H9 (cell line): ENCODE data around the gene SHANK3. TPM values are rescaled to one million over a fixed set of nuclear protein-coding genes. Genes with fewer than 3 reads are reported as not detected.

Experiments used
- DNase-seq: peaks from one replicate; pipeline ENCODE4 v3.0.0-alpha.2; 2017
- H2AFZ ChIP-seq: one replicate; pipeline ENCODE4 v1.6.1; 2013; ENCODE audit warnings: mild to moderate bottlenecking, low read length, control low read depth, moderate library complexity
- H2AK5ac ChIP-seq: 2 replicates; pipeline ENCODE4 v1.6.1; 2013; ENCODE audit warnings: low read length, control low read depth, mixed read lengths; ENCODE audit not compliant: insufficient read length
- H2BK120ac ChIP-seq: one replicate; pipeline ENCODE4 v1.6.1; 2013; ENCODE audit warnings: low read depth, mild to moderate bottlenecking, low read length, control low read depth, inconsistent platforms; ENCODE audit not compliant: poor library complexity, severe bottlenecking
- H2BK12ac ChIP-seq: 2 replicates; pipeline ENCODE4 v1.6.1; 2013; ENCODE audit warnings: low read length, control low read depth, mixed read lengths, low read depth; ENCODE audit not compliant: insufficient read length
- H2BK15ac ChIP-seq: 2 replicates; pipeline ENCODE4 v1.6.1; 2013; ENCODE audit warnings: low read depth, low read length, control low read depth
- H2BK20ac ChIP-seq: one replicate; pipeline ENCODE4 v1.6.1; 2013; ENCODE audit warnings: low read depth, mild to moderate bottlenecking, low read length, control low read depth, inconsistent platforms; ENCODE audit not compliant: poor library complexity, severe bottlenecking
- H2BK5ac ChIP-seq: 2 replicates; pipeline ENCODE4 v1.6.1; 2013; ENCODE audit warnings: low read length, control low read depth, mixed read lengths; ENCODE audit not compliant: insufficient read length
- H3K14ac ChIP-seq: 2 replicates; pipeline ENCODE4 v1.6.1; 2013; ENCODE audit warnings: low read length, control low read depth; ENCODE audit not compliant: insufficient read depth
- H3K18ac ChIP-seq: 2 replicates; pipeline ENCODE4 v1.6.1; 2013; ENCODE audit warnings: low read depth, mild to moderate bottlenecking, mixed read lengths, low read length, control low read depth; ENCODE audit not compliant: insufficient read length
- H3K23ac ChIP-seq: 2 replicates; pipeline ENCODE4 v1.6.1; 2013; ENCODE audit warnings: low read length, control low read depth, mixed read lengths, low read depth; ENCODE audit not compliant: insufficient read length
- H3K23me2 ChIP-seq: 2 replicates; pipeline ENCODE4 v1.6.1; 2013; ENCODE audit warnings: low read depth, mild to moderate bottlenecking, mixed read lengths, low read length, control low read depth; ENCODE audit not compliant: insufficient read length, poor library complexity, severe bottlenecking
- H3K27ac ChIP-seq: 2 replicates; pipeline ENCODE4 v1.5.1; 2013; ENCODE audit warnings: low read length, control low read depth, mixed read lengths, low read depth; ENCODE audit not compliant: insufficient read length
- H3K27me3 ChIP-seq: 2 replicates; pipeline ENCODE4 v1.6.1; 2013; ENCODE audit warnings: low read length, control low read depth, inconsistent platforms; ENCODE audit not compliant: insufficient read depth
- H3K4ac ChIP-seq: 2 replicates; pipeline ENCODE4 v1.6.1; 2013; ENCODE audit warnings: low read depth, mild to moderate bottlenecking, control low read depth, inconsistent platforms, low read length, moderate library complexity
- H3K4me1 ChIP-seq: 2 replicates; pipeline ENCODE4 v1.6.1; 2013; ENCODE audit warnings: low read length, control low read depth, inconsistent platforms; ENCODE audit not compliant: insufficient read depth
- H3K4me2 ChIP-seq: 2 replicates; pipeline ENCODE4 v1.6.1; 2013; ENCODE audit warnings: low read length, control low read depth, mixed read lengths; ENCODE audit not compliant: insufficient read length, insufficient read depth
- H3K56ac ChIP-seq: 2 replicates; pipeline ENCODE4 v1.6.1; 2013; ENCODE audit warnings: low read depth, mild to moderate bottlenecking, mixed read lengths, low read length, control low read depth; ENCODE audit not compliant: insufficient read length
- H3K79me1 ChIP-seq: 2 replicates; pipeline ENCODE4 v1.6.1; 2013; ENCODE audit warnings: low read depth, mild to moderate bottlenecking, moderate library complexity, low read length, control low read depth, inconsistent platforms; ENCODE audit not compliant: insufficient read depth, poor library complexity, severe bottlenecking
- H3K79me2 ChIP-seq: 2 replicates; pipeline ENCODE4 v1.6.1; 2013; ENCODE audit warnings: low read length, control low read depth, inconsistent platforms; ENCODE audit not compliant: insufficient read depth
- H3K9ac ChIP-seq: 2 replicates; pipeline ENCODE4 v1.6.1; 2013; ENCODE audit warnings: low read length, control low read depth, mixed read lengths; ENCODE audit not compliant: insufficient read length; ENCODE audit errors: extremely low read depth
- H3K9me3 ChIP-seq: one replicate; pipeline ENCODE4 v1.6.1; 2013; ENCODE audit warnings: low read depth, low read length, inconsistent platforms; ENCODE audit not compliant: control insufficient read depth
- H3T11ph ChIP-seq: one replicate; pipeline ENCODE4 v1.6.1; 2013; ENCODE audit warnings: mild to moderate bottlenecking, low read length, control low read depth, inconsistent platforms
- H4K20me1 ChIP-seq: one replicate; pipeline ENCODE4 v1.6.1; 2013; ENCODE audit not compliant: control insufficient read depth, insufficient read length, insufficient read depth
- H4K5ac ChIP-seq: 2 replicates; pipeline ENCODE4 v1.6.1; 2013; ENCODE audit warnings: low read depth, mild to moderate bottlenecking, mixed read lengths, low read length, control low read depth; ENCODE audit not compliant: insufficient read length
- H4K8ac ChIP-seq: replicated peaks from 2 replicates; pipeline ENCODE4 v1.6.1; 2013; ENCODE audit warnings: low read length, control low read depth, mixed read lengths, low read depth; ENCODE audit not compliant: insufficient read length
- H4K91ac ChIP-seq: 2 replicates; pipeline ENCODE4 v1.6.1; 2013; ENCODE audit warnings: low read depth, mild to moderate bottlenecking, moderate library complexity, mixed read lengths, low read length, control low read depth; ENCODE audit not compliant: insufficient read length
- H3K27ac Mint-ChIP-seq, 3 experiments: 2 replicates in 2 of 3; 3 replicates in 1 of 3; pipeline ENCODE4 v1.8.0; 2020 to 2021; ENCODE audit warnings: mixed read lengths in 3 of 3, mild to moderate bottlenecking in 1 of 3, moderate library complexity in 1 of 3
- H3K27me3 Mint-ChIP-seq: 2 replicates; pipeline ENCODE4 v1.8.0; 2021; ENCODE audit warnings: low read depth, mild to moderate bottlenecking, moderate library complexity, mixed read lengths
- H3K36me3 Mint-ChIP-seq, 3 experiments: 2 replicates in 2 of 3; 3 replicates in 1 of 3; pipeline ENCODE4 v1.8.0; 2020 to 2021; ENCODE audit warnings: low read depth in 3 of 3, mixed read lengths in 3 of 3; ENCODE audit not compliant: insufficient read depth in 1 of 3
- H3K4me1 Mint-ChIP-seq, 2 experiments: 2 replicates each; pipeline ENCODE4 v1.8.0; 2020; ENCODE audit warnings: mixed read lengths in 2 of 2
- H3K4me3 Mint-ChIP-seq, 2 experiments: 2 replicates in 1 of 2; 3 replicates in 1 of 2; pipeline ENCODE4 v1.8.0; 2020 to 2021; ENCODE audit warnings: mild to moderate bottlenecking in 2 of 2, mixed read lengths in 2 of 2, moderate library complexity in 1 of 2
- H3K9me3 Mint-ChIP-seq, 2 experiments: 2 replicates in 1 of 2; 3 replicates in 1 of 2; pipeline ENCODE4 v1.8.0; 2020; ENCODE audit warnings: mild to moderate bottlenecking in 2 of 2, mixed read lengths in 2 of 2, moderate library complexity in 1 of 2
- CTCF ChIP-seq: fragments of 200-600 bp; sonication (generic); conservative IDR thresholded peaks from 3 replicates; pipeline ENCODE4 v1.8.0; 2021; ENCODE audit warnings: antibody characterized with exemption, mild to moderate bottlenecking
- WGBS: extraction: QIAGEN DNeasy Blood & Tissue Kit; methylation state at CpG from one replicate; pipeline ENCODE4 v1.1.7; 2013; ENCODE audit warnings: missing lambda C conversion rate, low lambda C conversion rate, mixed read lengths; ENCODE audit not compliant: insufficient read length; ENCODE audit errors: extremely low coverage; 5-methylcytosine and 5-hydroxymethylcytosine counted together
- total RNA-seq: library from RNA; stranded (reverse); gene quantifications from 2 replicates; pipeline ENCODE4 v1.2.1, GENCODE V29; 2021

SHANK3 gene
- total RNA-seq, 1 experiment from 2014 or later, result 8.7 TPM

GRCh38 chr22:50694099-50694605 lies 21.5 kb downstream of the SHANK3 start:
- Histone ChIP-seq H4K91ac (no peak overlapping the region), H3T11ph (no peak overlapping the region), H3K4me2 (no peak overlapping the region), H2BK15ac (no peak overlapping the region), H3K79me2 (no peaks in the 10 kb centered on the region), H3K23me2 (peaks cover 8% of the 10 kb centered on the region), H3K9ac (no peak overlapping the region), H3K79me1 (no peaks in the 10 kb centered on the region), H3K14ac (no peak overlapping the region), H2BK120ac (no peak overlapping the region), H2BK12ac (no peak overlapping the region), H2AFZ (no peak overlapping the region), H2BK20ac (no peak overlapping the region), H3K4me1 (no peaks in the 10 kb centered on the region), H3K9me3 (no peaks in the 10 kb centered on the region), H3K4ac (no peak overlapping the region), H3K18ac (no peak overlapping the region), H3K23ac (no peak overlapping the region), H3K27ac (no peak overlapping the region), H3K27me3 (peaks cover 5% of the 10 kb centered on the region; the same call in 1 of the 2 replicates), H4K20me1 (no peaks in the 10 kb centered on the region), H4K5ac (no peak overlapping the region), H4K8ac (no peak overlapping the region), H2BK5ac (no peak overlapping the region), H3K56ac (no peak overlapping the region), H2AK5ac (no peak overlapping the region)
- peaks cover 6 to 10% of the 10 kb centered on the region in 2 experiments for H3K4me1 Mint-ChIP-seq
- H3K36me3 Mint-ChIP-seq, result peaks cover 0 to 13% (median 8%) of the 10 kb centered on the region in 3 experiments; a peak in 6 of 7 replicates
- TF ChIP-seq CTCF, result no peak
- DNase-seq, result no peak
- WGBS, result no CpG with 5 or more reads among the region's 3 CpGs
- peaks cover 52% of the 10 kb centered on the region for H3K27me3 Mint-ChIP-seq
- peaks cover 0 to 5% of the 10 kb centered on the region in 2 experiments; a peak in 1 of 5 replicates for H3K9me3 Mint-ChIP-seq
- no peak overlapping the region for H3K27ac Mint-ChIP-seq
- H3K4me3 Mint-ChIP-seq, result no peak overlapping the region
